Central memory CD8-positive, alpha-beta T cell (primary cell): ENCODE results near the gene EFCAB8.
"Not testable (repeated sequence)": the region's sequence is repeated elsewhere in the genome, so short reads cannot be mapped to it uniquely, and the experiment has no call there.

Experiments used
- ATAC-seq: fragments of 150-1000 bp; cut with Tn5 transposase; replicated peaks from 2 replicates; pipeline ENCODE4 v1.10.0; 2022; ENCODE audit warnings: mild to moderate bottlenecking, moderate FRiP score, moderate number of reproducible peaks; ENCODE audit not compliant: poor library complexity, severe bottlenecking; ENCODE audit errors: extremely low read depth
- DNase-seq, 2 donors: peaks; one replicate each; pipeline ENCODE4 v3.0.0; 2021; ENCODE audit warnings: low spot score in 2 of 2
- H3K27ac Mint-ChIP-seq: one replicate; pipeline ENCODE4 v1.8.0; 2022; ENCODE audit warnings: low read depth, mild to moderate bottlenecking, moderate library complexity, mixed read lengths
- H3K27me3 Mint-ChIP-seq: one replicate; pipeline ENCODE4 v1.8.0; 2022; ENCODE audit warnings: mixed read lengths
- H3K36me3 Mint-ChIP-seq: one replicate; pipeline ENCODE4 v1.8.0; 2022; ENCODE audit warnings: mild to moderate bottlenecking, moderate library complexity, mixed read lengths; ENCODE audit not compliant: insufficient read depth
- H3K4me1 Mint-ChIP-seq: one replicate; pipeline ENCODE4 v1.8.0; 2022; ENCODE audit warnings: mixed read lengths
- H3K4me3 Mint-ChIP-seq: one replicate; pipeline ENCODE4 v1.8.0; 2022; ENCODE audit warnings: mild to moderate bottlenecking, moderate library complexity, mixed read lengths
- H3K9me3 Mint-ChIP-seq: one replicate; pipeline ENCODE4 v1.8.0; 2022; ENCODE audit warnings: mixed read lengths

EFCAB8 gene

GRCh38 chr20:32970115-32970972, 111.6 kb downstream of the EFCAB8 start:
- peaks cover 61% of the 10 kb centered on the region for H3K4me1 Mint-ChIP-seq
- H3K9me3 Mint-ChIP-seq, result no peaks in the 10 kb centered on the region
- ATAC-seq, result no peak
- no peaks in the 10 kb centered on the region for H3K27me3 Mint-ChIP-seq
- peak overlapping the region; percentile 43 for H3K4me3 Mint-ChIP-seq
- H3K27ac Mint-ChIP-seq, result peak overlapping the region; percentile 99
- peaks cover 20% of the 10 kb centered on the region for H3K36me3 Mint-ChIP-seq
- peak; percentile 9 to 12 for DNase-seq

GRCh38 chr20:32970973-32971300, 112.2 kb downstream of the EFCAB8 start:
- no peak overlapping the region for H3K27ac Mint-ChIP-seq

GRCh38 chr20:32971703-32972161, 113.0 kb downstream of the EFCAB8 start:
- H3K27ac Mint-ChIP-seq, result no peak overlapping the region
- peaks cover 20% of the 10 kb centered on the region for H3K36me3 Mint-ChIP-seq
- H3K9me3 Mint-ChIP-seq, result peaks cover 5% of the 10 kb centered on the region
- peak in 1 of 2 donors; percentile 14 for DNase-seq
- ATAC-seq, result no peak
- H3K27me3 Mint-ChIP-seq, result no peaks in the 10 kb centered on the region
- no peak overlapping the region for H3K4me3 Mint-ChIP-seq
- peaks cover 55% of the 10 kb centered on the region for H3K4me1 Mint-ChIP-seq

More at GRCh38 chr20:32970973-32971300, 112.2 kb downstream of the EFCAB8 start:
- ATAC-seq, result no peak
- peak in 1 of 2 donors; percentile 6 for DNase-seq
- H3K4me1 Mint-ChIP-seq, result peaks cover 58% of the 10 kb centered on the region
- H3K4me3 Mint-ChIP-seq, result no peak overlapping the region
- no peaks in the 10 kb centered on the region for H3K27me3 Mint-ChIP-seq
- no peaks in the 10 kb centered on the region for H3K9me3 Mint-ChIP-seq
- H3K36me3 Mint-ChIP-seq, result peaks cover 20% of the 10 kb centered on the region

- Mint-ChIP-seq H3K4me1 (peaks cover 49% of the 10 kb centered on the region), H3K36me3 (peaks cover 16% of the 10 kb centered on the region), H3K27ac (no peak overlapping the region), H3K9me3 (peaks cover 5% of the 10 kb centered on the region), H3K27me3 (no peaks in the 10 kb centered on the region), H3K4me3 (no peak overlapping the region)
- peak; percentile 83 for ATAC-seq
- DNase-seq, result peak; percentile 61 to 88
These were observed 113.7 kb downstream of the EFCAB8 start for GRCh38 chr20:32972181-32973076.

- DNase-seq (peak in 1 of 2 donors; percentile 12), ATAC-seq (no peak)
- Mint-ChIP-seq H3K4me1 (peaks cover 41% of the 10 kb centered on the region), H3K4me3 (no peak overlapping the region), H3K9me3 (peaks cover 5% of the 10 kb centered on the region), H3K27ac (no peak overlapping the region), H3K36me3 (peaks cover 10% of the 10 kb centered on the region), H3K27me3 (no peaks in the 10 kb centered on the region)
These were observed 114.5 kb downstream of the EFCAB8 start for GRCh38 chr20:32973077-32973717.

GRCh38 chr20:32974204-32975064, 115.7 kb downstream of the EFCAB8 start:
- H3K27me3 Mint-ChIP-seq, ATAC-seq, H3K27ac Mint-ChIP-seq, H3K4me3 Mint-ChIP-seq, H3K36me3 Mint-ChIP-seq, H3K9me3 Mint-ChIP-seq: not testable (repeated sequence)
- peak in 1 of 2 donors; percentile 8 for DNase-seq
- H3K4me1 Mint-ChIP-seq, result peaks cover 30% of the 10 kb centered on the region

- H3K4me1 Mint-ChIP-seq, result peaks cover 24% of the 10 kb centered on the region
- ATAC-seq, H3K36me3 Mint-ChIP-seq, H3K27ac Mint-ChIP-seq, H3K9me3 Mint-ChIP-seq, DNase-seq, H3K27me3 Mint-ChIP-seq, H3K4me3 Mint-ChIP-seq: not testable (repeated sequence)
These were observed 116.4 kb downstream of the EFCAB8 start for GRCh38 chr20:32975121-32975520.

GRCh38 chr20:32975698-32976674, 117.3 kb downstream of the EFCAB8 start:
- Mint-ChIP-seq H3K27me3 (no peaks in the 10 kb centered on the region), H3K9me3 (peaks cover 5% of the 10 kb centered on the region), H3K36me3 (peaks cover 5% of the 10 kb centered on the region), H3K4me1 (peaks cover 22% of the 10 kb centered on the region), H3K4me3 (no peak overlapping the region), H3K27ac (peak overlapping the region; percentile 51)
- no peak for ATAC-seq
- no peak for DNase-seq

GRCh38 chr20:32976746-32977145, 118.0 kb downstream of the EFCAB8 start:
- Mint-ChIP-seq H3K4me3 (no peak overlapping the region), H3K9me3 (peaks cover 5% of the 10 kb centered on the region), H3K4me1 (peaks cover 22% of the 10 kb centered on the region), H3K36me3 (peaks cover 5% of the 10 kb centered on the region), H3K27me3 (no peaks in the 10 kb centered on the region), H3K27ac (peak overlapping the region; percentile 51)
- no peak for DNase-seq
- ATAC-seq, result no peak

GRCh38 chr20:32977281-32978008, 118.7 kb downstream of the EFCAB8 start:
- ATAC-seq (no peak), DNase-seq (no peak)
- Mint-ChIP-seq H3K27ac (no peak overlapping the region), H3K4me1 (peaks cover 22% of the 10 kb centered on the region), H3K4me3 (no peak overlapping the region), H3K36me3 (peaks cover 3% of the 10 kb centered on the region), H3K9me3 (peaks cover 5% of the 10 kb centered on the region), H3K27me3 (no peaks in the 10 kb centered on the region)
